ENCODE results near the gene GALNT15. TPM values are rescaled to one million over a fixed set of nuclear protein-coding genes. Genes with fewer than 3 reads are reported as not detected.

The GALNT15 gene, protein sequence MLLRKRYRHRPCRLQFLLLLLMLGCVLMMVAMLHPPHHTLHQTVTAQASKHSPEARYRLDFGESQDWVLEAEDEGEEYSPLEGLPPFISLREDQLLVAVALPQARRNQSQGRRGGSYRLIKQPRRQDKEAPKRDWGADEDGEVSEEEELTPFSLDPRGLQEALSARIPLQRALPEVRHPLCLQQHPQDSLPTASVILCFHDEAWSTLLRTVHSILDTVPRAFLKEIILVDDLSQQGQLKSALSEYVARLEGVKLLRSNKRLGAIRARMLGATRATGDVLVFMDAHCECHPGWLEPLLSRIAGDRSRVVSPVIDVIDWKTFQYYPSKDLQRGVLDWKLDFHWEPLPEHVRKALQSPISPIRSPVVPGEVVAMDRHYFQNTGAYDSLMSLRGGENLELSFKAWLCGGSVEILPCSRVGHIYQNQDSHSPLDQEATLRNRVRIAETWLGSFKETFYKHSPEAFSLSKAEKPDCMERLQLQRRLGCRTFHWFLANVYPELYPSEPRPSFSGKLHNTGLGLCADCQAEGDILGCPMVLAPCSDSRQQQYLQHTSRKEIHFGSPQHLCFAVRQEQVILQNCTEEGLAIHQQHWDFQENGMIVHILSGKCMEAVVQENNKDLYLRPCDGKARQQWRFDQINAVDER
- total RNA-seq, result 0.17 and 0.55 TPM in 2 replicates

DNA sequence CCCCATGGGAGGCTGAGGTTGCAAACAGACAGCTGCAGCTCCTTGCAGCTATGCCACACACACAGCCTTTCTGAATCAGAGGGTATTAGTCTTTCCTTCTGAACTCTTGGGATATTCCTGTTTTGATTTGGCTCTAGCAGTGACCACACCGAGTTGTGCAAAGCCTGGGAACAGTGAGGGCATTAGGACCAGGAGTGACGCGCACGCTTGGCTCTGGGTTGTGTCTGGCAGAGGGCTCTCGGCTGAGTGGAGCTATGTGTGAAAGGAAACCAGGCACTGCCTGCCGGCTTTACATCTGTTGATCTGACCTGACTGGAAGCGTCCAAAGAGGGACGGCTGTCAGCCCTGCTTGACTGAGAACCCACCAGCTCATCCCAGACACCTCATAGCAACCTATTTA is at the start of gene GALNT15:
GALNT15 (plus strand) TSS at position 292 of the 400 bp plus-strand sequence. CDS start 472 bp downstream, outside the sequence.
- DNase-seq (ENCODE audit: low read depth), result peak; percentile 88

DNA sequence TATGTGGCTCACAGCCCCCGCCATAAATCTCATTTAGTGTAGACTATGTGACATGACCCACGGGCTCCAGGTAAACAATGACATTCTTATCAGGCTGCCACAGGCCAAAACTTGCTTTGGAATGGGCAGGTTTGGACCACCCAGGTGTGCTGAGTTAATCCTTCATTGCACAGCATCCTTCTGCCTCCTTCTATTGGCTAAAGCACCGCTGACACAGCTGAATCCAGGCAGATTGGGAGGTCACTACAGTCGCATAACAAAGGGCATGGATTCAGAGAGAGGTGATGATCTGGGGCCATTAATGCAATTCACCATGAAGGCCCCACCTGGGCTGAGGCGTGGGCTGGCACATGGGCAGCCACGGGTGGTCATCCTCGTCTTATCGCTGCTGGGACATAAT is 47.8 kb upstream of the GALNT15 start:
- no peak for DNase-seq (ENCODE audit: low read depth)

DNA sequence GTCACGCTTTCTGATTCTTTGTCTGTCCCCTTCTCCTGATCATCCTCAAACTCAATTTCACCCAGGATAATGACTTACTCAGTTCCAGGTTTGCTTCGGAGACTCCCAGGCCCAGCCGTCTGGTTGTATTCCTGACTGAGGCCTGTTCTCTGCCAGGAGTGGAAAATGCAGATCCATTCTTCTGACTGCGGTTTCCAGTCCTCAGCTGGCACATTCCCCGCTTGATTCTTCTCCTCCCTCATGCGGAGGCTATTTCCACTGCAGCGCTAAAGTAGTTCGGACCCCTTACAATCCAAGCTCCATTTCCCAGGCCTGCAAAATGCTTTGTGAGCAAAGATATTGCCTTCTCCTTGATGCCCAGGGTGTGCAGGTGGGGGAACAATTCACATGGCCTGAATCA is 47.2 kb upstream of the GALNT15 start:
- DNase-seq (ENCODE audit: low read depth), result no peak

- DNase-seq (ENCODE audit: low read depth), result peak; percentile 99
Measured at GRCh38 chr3:16130066-16130465, 44.4 kb upstream of the GALNT15 start.

GRCh38 chr3:16132190-16132589 is 42.3 kb upstream of the GALNT15 start:
- DNase-seq (ENCODE audit: low read depth), result no peak

DNA sequence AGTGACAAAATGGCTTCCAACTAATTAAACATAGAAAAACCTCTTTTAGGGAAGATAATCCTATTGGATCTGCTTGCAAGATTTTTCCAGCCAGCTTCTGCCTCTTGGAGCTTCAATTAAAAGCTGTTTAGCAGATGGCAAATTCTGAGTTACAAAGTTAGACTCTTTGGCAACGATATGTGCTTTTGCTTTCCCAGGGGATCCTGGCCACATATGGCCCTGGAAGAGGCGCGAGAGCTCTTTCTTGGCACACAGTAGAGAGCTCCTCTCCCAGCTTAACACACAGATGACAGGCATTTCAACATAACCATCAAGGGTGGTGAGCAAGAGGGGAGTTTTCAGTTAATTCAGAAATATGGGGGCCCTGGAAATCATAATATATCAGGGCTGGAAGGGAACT is 41.6 kb upstream of the GALNT15 start:
- DNase-seq (ENCODE audit: low read depth), result no peak

DNA sequence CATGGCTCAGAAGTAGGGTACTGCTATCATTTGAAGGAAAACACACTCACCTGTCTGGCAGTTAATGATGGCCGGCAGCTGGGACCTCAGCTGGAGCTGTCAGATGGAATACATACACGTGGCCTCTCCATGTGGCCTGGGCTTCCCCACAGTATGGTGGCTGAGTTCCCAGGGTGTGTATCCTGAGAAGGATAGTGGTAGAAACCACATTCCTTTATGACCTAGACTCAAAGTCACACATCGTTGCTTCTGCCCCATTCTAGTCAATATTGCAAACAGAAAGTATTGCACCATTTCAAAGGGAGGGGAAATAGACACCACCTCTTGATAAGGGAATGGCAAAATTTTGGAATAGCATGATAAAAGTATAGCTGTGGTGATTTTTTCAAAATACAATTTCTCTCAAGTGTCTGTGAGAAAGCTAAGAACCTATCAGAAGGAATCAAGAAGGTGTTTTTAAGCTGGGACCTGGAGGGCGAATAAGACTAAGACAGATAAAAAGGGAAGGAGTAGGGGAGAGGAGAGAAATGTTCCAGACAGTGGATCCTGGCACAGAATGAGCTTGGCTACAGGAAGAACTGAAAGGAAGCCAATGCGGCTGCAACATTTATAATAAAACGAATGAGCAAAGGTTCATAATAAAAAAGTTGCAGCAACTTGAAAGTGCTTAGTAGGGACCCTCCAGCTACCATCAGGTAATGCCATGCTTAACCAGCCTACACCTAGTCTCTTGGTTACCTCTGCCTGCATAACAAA is 40.1 kb upstream of the GALNT15 start:
- DNase-seq (ENCODE audit: low read depth), result peak; percentile 79

GRCh38 chr3:16136055-16136454 is 38.4 kb upstream of the GALNT15 start:
- DNase-seq (ENCODE audit: low read depth), result no peak

DNA sequence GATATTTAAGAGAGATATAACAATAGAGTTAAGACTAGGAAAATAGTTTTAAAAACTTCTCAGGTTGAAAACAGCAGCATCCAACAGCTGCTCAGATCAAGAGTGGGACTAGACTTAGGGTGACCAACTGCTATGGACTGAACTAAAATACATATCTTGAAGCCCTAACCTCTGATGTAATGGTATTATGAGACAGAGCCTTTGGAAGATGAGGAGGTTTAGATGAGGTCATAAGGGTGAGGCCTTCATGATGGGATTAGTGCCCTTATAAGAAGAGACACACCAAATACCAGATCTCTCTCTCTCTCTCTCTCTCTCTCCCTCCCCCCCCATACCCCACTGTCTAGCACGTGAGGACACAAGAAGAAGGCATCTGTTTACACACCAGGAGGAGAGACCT is 37.4 kb upstream of the GALNT15 start:
- DNase-seq (ENCODE audit: low read depth), result no peak

GRCh38 chr3:16137977-16138376 is 36.5 kb upstream of the GALNT15 start:
- no peak for DNase-seq (ENCODE audit: low read depth)

GRCh38 chr3:16140116-16140893 is 34.2 kb upstream of the GALNT15 start:
- DNase-seq (ENCODE audit: low read depth), result peak; percentile 97

- no peak for DNase-seq (ENCODE audit: low read depth)
Measured at GRCh38 chr3:16140894-16141285, 33.6 kb upstream of the GALNT15 start.

DNA sequence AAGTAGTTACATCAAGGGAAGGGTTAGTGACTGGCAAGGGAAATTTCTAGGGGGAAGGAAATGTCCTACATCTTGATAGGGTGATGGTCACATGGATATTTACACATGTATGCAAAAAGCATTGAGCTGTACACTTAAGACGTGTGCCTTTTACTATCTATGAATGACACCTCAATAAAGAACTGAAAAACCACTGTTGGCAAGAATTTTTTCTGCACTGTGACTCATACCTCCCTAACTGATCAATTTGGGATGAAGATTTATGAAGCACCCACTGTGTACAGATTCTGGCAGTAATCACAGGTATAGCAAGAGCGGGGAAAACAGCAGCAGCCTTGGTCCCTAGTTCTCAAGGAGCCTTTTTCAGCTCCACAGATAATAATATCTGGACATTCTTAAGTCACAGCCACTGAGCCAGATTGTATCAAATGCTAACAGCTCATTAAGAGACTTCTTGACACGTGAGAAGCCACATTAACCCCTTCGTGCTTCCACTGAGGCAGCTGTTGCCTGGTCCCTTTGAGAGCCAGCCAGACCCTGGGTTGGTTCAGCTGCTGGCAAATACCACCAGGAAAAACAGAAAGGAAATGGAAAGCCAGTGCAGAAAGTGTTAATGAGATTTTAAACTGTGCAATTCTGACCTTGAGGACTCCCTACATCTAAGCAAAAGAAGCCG is 32.0 kb upstream of the GALNT15 start:
- no peak for DNase-seq (ENCODE audit: low read depth)

- DNase-seq (ENCODE audit: low read depth), result peak; percentile 79
Measured at GRCh38 chr3:16143861-16144447, 30.5 kb upstream of the GALNT15 start.

DNA sequence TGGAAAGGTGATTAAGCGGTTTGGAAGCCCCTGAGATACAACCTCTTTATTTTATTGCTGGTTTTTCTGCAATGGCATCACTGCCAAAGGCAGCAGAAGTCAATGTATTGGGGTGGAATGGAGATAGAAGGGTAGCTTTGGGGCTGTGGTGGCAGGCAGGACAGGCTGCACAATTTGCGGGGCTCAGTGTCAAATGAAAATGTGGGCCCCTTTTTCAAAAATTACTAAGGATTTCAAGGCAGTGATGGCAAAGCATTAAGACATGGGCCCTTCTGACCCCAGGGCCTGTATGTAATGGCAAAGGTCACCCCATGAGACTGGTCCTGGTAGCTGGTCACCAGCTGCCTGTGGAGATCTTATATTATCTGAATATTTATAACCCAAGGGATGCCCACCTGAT is 29.3 kb upstream of the GALNT15 start:
- DNase-seq (ENCODE audit: low read depth), result no peak

GRCh38 chr3:16146015-16146730 is 28.3 kb upstream of the GALNT15 start:
- DNase-seq (ENCODE audit: low read depth), result peak; percentile 81

GRCh38 chr3:16147220-16147994 is 27.1 kb upstream of the GALNT15 start:
- DNase-seq (ENCODE audit: low read depth), result peak; percentile 55

DNA sequence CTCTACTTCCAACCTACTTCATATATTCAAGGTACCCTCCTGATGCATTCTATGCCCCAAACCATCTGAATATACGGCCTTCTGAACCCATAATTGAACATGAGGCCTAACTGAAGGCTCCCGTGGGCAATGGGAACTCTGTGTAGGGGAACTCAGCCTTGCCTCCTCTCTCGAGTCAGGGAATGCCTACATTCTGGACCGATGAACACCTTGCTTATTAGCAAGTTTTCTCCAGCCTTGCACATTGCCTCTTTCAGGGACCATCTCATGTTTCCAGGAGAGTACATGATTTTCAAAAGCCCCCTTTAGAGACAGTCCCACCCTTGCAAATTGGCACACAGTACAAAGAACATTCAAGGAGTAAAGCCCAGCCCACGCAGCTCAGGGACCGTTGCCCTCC is 26.3 kb upstream of the GALNT15 start:
- no peak for DNase-seq (ENCODE audit: low read depth)

GRCh38 chr3:16148783-16149182 is 25.7 kb upstream of the GALNT15 start:
- peak; percentile 79 for DNase-seq (ENCODE audit: low read depth)

Data from renal cortical epithelial cell (primary cell).